HEK293 (cell line): Measurements from ENCODE around the gene PCSK9.

Experiments used
- CTCF ChIP-seq: fragments of 450-650 bp; formaldehyde crosslinking; IDR thresholded peaks from 2 replicates; pipeline ENCODE4 v1.5.1; 2016; ENCODE audit warnings: missing biosample characterization, missing genetic modification characterization
- EGR2 ChIP-seq: fragments of 450-650 bp; formaldehyde crosslinking; IDR thresholded peaks from 2 replicates; pipeline ENCODE4 v1.5.1; 2016; ENCODE audit warnings: low read depth, missing biosample characterization, missing genetic modification characterization
- HIC1 ChIP-seq: fragments of 450-650 bp; formaldehyde crosslinking; IDR thresholded peaks from 2 replicates; pipeline ENCODE4 v1.5.1; 2016; ENCODE audit warnings: missing biosample characterization, missing genetic modification characterization
- PATZ1 ChIP-seq: fragments of 450-650 bp; formaldehyde crosslinking; IDR thresholded peaks from 2 replicates; pipeline ENCODE4 v1.5.1; 2016; ENCODE audit warnings: missing biosample characterization, missing genetic modification characterization
- PRDM6 ChIP-seq: fragments of 450-650 bp; formaldehyde crosslinking; IDR thresholded peaks from 2 replicates; pipeline ENCODE4 v1.5.1; 2017; ENCODE audit warnings: missing biosample characterization, missing genetic modification characterization
- SP7 ChIP-seq: fragments of 450-650 bp; formaldehyde crosslinking; IDR thresholded peaks from 2 replicates; pipeline ENCODE4 v1.5.1; 2016; ENCODE audit warnings: missing biosample characterization, missing genetic modification characterization
- YY2 ChIP-seq: fragments of 450-650 bp; formaldehyde crosslinking; IDR thresholded peaks from 2 replicates; pipeline ENCODE4 v1.5.1; 2016; ENCODE audit warnings: missing biosample characterization, missing genetic modification characterization
- ZFHX2 ChIP-seq: fragments of 450-650 bp; formaldehyde crosslinking; conservative IDR thresholded peaks from 2 replicates; pipeline ENCODE4 v1.5.1; 2016; ENCODE audit warnings: missing biosample characterization, missing genetic modification characterization
- ZNF121 ChIP-seq: fragments of 450-650 bp; formaldehyde crosslinking; IDR thresholded peaks from 2 replicates; pipeline ENCODE4 v1.5.1; 2016; ENCODE audit warnings: missing biosample characterization, missing genetic modification characterization
- ZNF174 ChIP-seq: fragments of 450-650 bp; formaldehyde crosslinking; IDR thresholded peaks from 2 replicates; pipeline ENCODE4 v1.5.0; 2017; ENCODE audit warnings: missing biosample characterization, mild to moderate bottlenecking, missing genetic modification characterization
- ZNF19 ChIP-seq: fragments of 450-650 bp; formaldehyde crosslinking; IDR thresholded peaks from 2 replicates; pipeline ENCODE4; 2016; ENCODE audit warnings: missing biosample characterization, missing genetic modification characterization, low read depth
- ZNF2 ChIP-seq: fragments of 450-650 bp; formaldehyde crosslinking; IDR thresholded peaks from 2 replicates; pipeline ENCODE4 v1.5.1; 2016; ENCODE audit warnings: missing biosample characterization, missing genetic modification characterization
- ZNF280D ChIP-seq: fragments of 450-650 bp; formaldehyde crosslinking; IDR thresholded peaks from 2 replicates; pipeline ENCODE4 v1.5.1; 2016; ENCODE audit warnings: missing biosample characterization, missing genetic modification characterization
- ZNF433 ChIP-seq: fragments of 450-650 bp; formaldehyde crosslinking; IDR thresholded peaks from 2 replicates; pipeline ENCODE4 v1.5.1; 2016; ENCODE audit warnings: missing biosample characterization, missing genetic modification characterization, low read depth
- ZNF518A ChIP-seq: fragments of 450-650 bp; formaldehyde crosslinking; conservative IDR thresholded peaks from 2 replicates; pipeline ENCODE4 v1.5.1; 2016; ENCODE audit warnings: low read depth, missing biosample characterization, missing genetic modification characterization
- ZNF600 ChIP-seq: fragments of 450-650 bp; formaldehyde crosslinking; IDR thresholded peaks from 2 replicates; pipeline ENCODE4 v1.5.1; 2016; ENCODE audit warnings: missing biosample characterization, missing genetic modification characterization
- ZNF654 ChIP-seq: fragments of 450-650 bp; formaldehyde crosslinking; IDR thresholded peaks from 2 replicates; pipeline ENCODE4 v1.5.1; 2016; ENCODE audit warnings: low read depth, missing biosample characterization, missing genetic modification characterization
- ZNF664 ChIP-seq: fragments of 450-650 bp; formaldehyde crosslinking; IDR thresholded peaks from 2 replicates; pipeline ENCODE4 v1.5.1; 2016; ENCODE audit warnings: missing biosample characterization, missing genetic modification characterization
- ZSCAN18 ChIP-seq: fragments of 450-650 bp; formaldehyde crosslinking; IDR thresholded peaks from 2 replicates; pipeline ENCODE4 v1.5.1; 2016; ENCODE audit warnings: missing biosample characterization, missing genetic modification characterization
- ZSCAN23 ChIP-seq: fragments of 450-650 bp; formaldehyde crosslinking; IDR thresholded peaks from 2 replicates; pipeline ENCODE4 v1.5.1; 2016; ENCODE audit warnings: missing biosample characterization, missing genetic modification characterization

PCSK9 gene

GRCh38 chr1:55021942-55022546 lies 17.3 kb upstream of the PCSK9 start (continued):
- peak; percentile 28; the same call in 1 of the 2 replicates for TF ChIP-seq PATZ1
- peak; percentile 90 for TF ChIP-seq ZNF121 (tag by site-specific recombination)
- peak; percentile 46; the same call in 1 of the 2 replicates for TF ChIP-seq SP7
- no peak for TF ChIP-seq ZNF174 (tag by site-specific recombination)
- peak; percentile 91 for TF ChIP-seq ZNF654 (tag by site-specific recombination)
- TF ChIP-seq ZFHX2, result peak; percentile 73
- peak; percentile 98 for TF ChIP-seq CTCF
- TF ChIP-seq ZNF2 (tag by site-specific recombination), result peak; percentile 74
- TF ChIP-seq ZNF518A (tag by site-specific recombination), result peak; percentile 43; the same call in 1 of the 2 replicates
- TF ChIP-seq ZNF600 (tag by site-specific recombination), result 0 out of 2 replicates have a peak, but pooled peaks have one; percentile 19
- TF ChIP-seq HIC1 (tag by site-specific recombination), result peak; percentile 91
- no peak for TF ChIP-seq YY2 (tag by site-specific recombination)
- TF ChIP-seq ZNF433 (tag by site-specific recombination), result no peak
- TF ChIP-seq ZSCAN23 (tag by site-specific recombination), result no peak
- TF ChIP-seq EGR2 (tag by site-specific recombination), result peak; percentile 69
- no peak for TF ChIP-seq PRDM6 (tag by site-specific recombination)
- TF ChIP-seq ZNF664 (tag by site-specific recombination), result peak; percentile 26; the same call in 1 of the 2 replicates
- no peak for TF ChIP-seq ZNF280D (tag by site-specific recombination)
- no peak for TF ChIP-seq ZNF19 (tag by site-specific recombination)
- no peak for TF ChIP-seq ZSCAN18 (tag by site-specific recombination)
- TF ChIP-seq, all 188 proteins: peak for 23
